Measurements from ENCODE around the gene JMJD1C. TPM values are rescaled to one million over a fixed set of nuclear protein-coding genes. Genes with fewer than 3 reads are reported as not detected.

Gene JMJD1C
- total RNA-seq, 1 donor from 2014 or later, result 65.0 TPM

GRCh38 chr10:63261496-63261895 is 204.3 kb downstream of the JMJD1C start:
- no peak for DNase-seq (ENCODE audit: low spot score in 2 of 2)
- Histone ChIP-seq H3K4me3 (no peak overlapping the region), H3K27me3 (no peaks in the 10 kb centered on the region), H3K4me1 (peaks cover 16 to 37% of the 10 kb centered on the region in 2 donors), H3K9me3 (no peaks in the 10 kb centered on the region), H3K36me3 (no peaks in the 10 kb centered on the region), H3K27ac (peak overlapping the region; percentile 43 to 49)
- intact Hi-C loops (cut with DNase I), result no loop called here
- TF ChIP-seq CTCF (IDR thresholded peaks at IDR 0.05), result no peak

- no peak for DNase-seq (ENCODE audit: low spot score in 2 of 2)
- intact Hi-C loops (cut with DNase I), result no loop called here
- peaks cover 17 to 40% of the 10 kb centered on the region in 2 donors for H3K4me1 ChIP-seq
- no peak overlapping the region for H3K4me3 ChIP-seq
- H3K36me3 ChIP-seq, result no peaks in the 10 kb centered on the region
- peak overlapping the region; percentile 43 to 49 for H3K27ac ChIP-seq
- H3K27me3 ChIP-seq, result no peaks in the 10 kb centered on the region
- TF ChIP-seq CTCF (IDR thresholded peaks at IDR 0.05), result no peak
- no peaks in the 10 kb centered on the region for H3K9me3 ChIP-seq
Observed at GRCh38 chr10:63260860-63261251, 204.9 kb downstream of the JMJD1C start.

GRCh38 chr10:63260103-63260859 is 205.5 kb downstream of the JMJD1C start:
- Histone ChIP-seq H3K4me3 (no peak overlapping the region), H3K9me3 (no peaks in the 10 kb centered on the region), H3K36me3 (no peaks in the 10 kb centered on the region), H3K27ac (peak overlapping the region in 1 of 2 donors; percentile 49), H3K4me1 (peaks cover 17 to 45% of the 10 kb centered on the region in 2 donors), H3K27me3 (no peaks in the 10 kb centered on the region)
- intact Hi-C loops (cut with DNase I), result no loop called here
- no peak for DNase-seq (ENCODE audit: low spot score in 2 of 2)
- no peak for TF ChIP-seq CTCF (IDR thresholded peaks at IDR 0.05)

- TF ChIP-seq CTCF (IDR thresholded peaks at IDR 0.05), result no peak
- intact Hi-C loops (cut with DNase I), result no loop called here
- H3K36me3 ChIP-seq, result no peaks in the 10 kb centered on the region
- no peak for DNase-seq (ENCODE audit: low spot score in 2 of 2)
- no peaks in the 10 kb centered on the region for H3K27me3 ChIP-seq
- no peak overlapping the region for H3K27ac ChIP-seq
- peaks cover 17 to 55% of the 10 kb centered on the region in 2 donors for H3K4me1 ChIP-seq
- no peak overlapping the region for H3K4me3 ChIP-seq
- H3K9me3 ChIP-seq, result no peaks in the 10 kb centered on the region
Observed at GRCh38 chr10:63258920-63259678, 206.7 kb downstream of the JMJD1C start.

GRCh38 chr10:63257778-63258177 is 208.0 kb downstream of the JMJD1C start:
- Histone ChIP-seq H3K27me3 (no peaks in the 10 kb centered on the region), H3K4me1 (peaks cover 17 to 53% of the 10 kb centered on the region in 2 donors), H3K9me3 (no peaks in the 10 kb centered on the region), H3K27ac (no peak overlapping the region), H3K36me3 (no peaks in the 10 kb centered on the region), H3K4me3 (no peak overlapping the region)
- intact Hi-C loops (cut with DNase I), result no loop called here
- no peak for DNase-seq (ENCODE audit: low spot score in 2 of 2)
- TF ChIP-seq CTCF (IDR thresholded peaks at IDR 0.05), result no peak

Data from ascending aorta (tissue), 2 donors.